Chondrocyte (in vitro differentiated cells): Measurements from ENCODE around the gene P4HA3. TPM values are rescaled to one million over a fixed set of nuclear protein-coding genes. Genes with fewer than 3 reads are reported as not detected.

Experiments
- DNase-seq: peaks from one replicate; pipeline ENCODE4 v3.0.0; 2021; ENCODE audit warnings: mixed read lengths, low spot score
- H3K27ac Mint-ChIP-seq: one replicate; pipeline ENCODE4 v1.8.0; 2021; ENCODE audit warnings: mild to moderate bottlenecking, moderate library complexity, mixed read lengths; ENCODE audit not compliant: unreplicated experiment
- H3K27me3 Mint-ChIP-seq: 2 replicates; pipeline ENCODE4 v1.8.0; 2021; ENCODE audit warnings: low read depth, mixed read lengths
- H3K36me3 Mint-ChIP-seq: 2 replicates; pipeline ENCODE4 v1.8.0; 2021; ENCODE audit warnings: low read depth, mixed read lengths
- H3K4me1 Mint-ChIP-seq: 2 replicates; pipeline ENCODE4 v1.8.0; 2021; ENCODE audit warnings: low read depth, mild to moderate bottlenecking, mixed read lengths
- H3K4me3 Mint-ChIP-seq: one replicate; pipeline ENCODE4 v1.8.0; 2021; ENCODE audit warnings: mild to moderate bottlenecking, moderate library complexity, mixed read lengths; ENCODE audit not compliant: unreplicated experiment
- H3K9me3 Mint-ChIP-seq: 2 replicates; pipeline ENCODE4 v1.8.0; 2021; ENCODE audit warnings: low read depth, mixed read lengths
- CTCF ChIP-seq: fragments of 200-600 bp; sonication (generic); IDR thresholded peaks from 2 replicates; pipeline ENCODE4 v1.5.0; 2021; ENCODE audit warnings: antibody characterized with exemption, mild to moderate bottlenecking, moderate library complexity
- total RNA-seq: library from RNA; stranded (reverse); gene quantifications from 3 replicates; pipeline ENCODE4 v1.2.1, GENCODE V29; 2021

The P4HA3 gene
- total RNA-seq, 1 donor from 2014 or later = 10.9 TPM

- no peak overlapping the region for H3K4me3 Mint-ChIP-seq
- H3K9me3 Mint-ChIP-seq = no peaks in the 10 kb centered on the region
- TF ChIP-seq CTCF = no peak
- peaks cover 26% of the 10 kb centered on the region for H3K4me1 Mint-ChIP-seq
- H3K36me3 Mint-ChIP-seq = peaks cover 16% of the 10 kb centered on the region
- peak overlapping the region; percentile 60 for H3K27ac Mint-ChIP-seq
- no peak for DNase-seq
- H3K27me3 Mint-ChIP-seq = no peaks in the 10 kb centered on the region
Observed at GRCh38 chr11:74257959-74258553, 53.4 kb downstream of the P4HA3 start.

- no peak for DNase-seq
- Mint-ChIP-seq H3K36me3 (peaks cover 18% of the 10 kb centered on the region), H3K27me3 (no peaks in the 10 kb centered on the region), H3K27ac (no peak overlapping the region), H3K9me3 (no peaks in the 10 kb centered on the region), H3K4me3 (no peak overlapping the region), H3K4me1 (peaks cover 26% of the 10 kb centered on the region)
- TF ChIP-seq CTCF = no peak
Observed at GRCh38 chr11:74256378-74257133, 54.9 kb downstream of the P4HA3 start.

- no peak overlapping the region for H3K27ac Mint-ChIP-seq
- TF ChIP-seq CTCF = peak; percentile 97
- H3K36me3 Mint-ChIP-seq = peaks cover 19% of the 10 kb centered on the region
- H3K4me1 Mint-ChIP-seq = peaks cover 26% of the 10 kb centered on the region
- H3K27me3 Mint-ChIP-seq = no peaks in the 10 kb centered on the region
- no peak for DNase-seq
- no peaks in the 10 kb centered on the region for H3K9me3 Mint-ChIP-seq
- H3K4me3 Mint-ChIP-seq = no peak overlapping the region
Observed at GRCh38 chr11:74255741-74256375, 55.6 kb downstream of the P4HA3 start.

GRCh38 chr11:74253361-74253760, 58.1 kb downstream of the P4HA3 start:
- Mint-ChIP-seq H3K4me3 (no peak overlapping the region), H3K27ac (no peak overlapping the region)

More at GRCh38 chr11:74253361-74253760, 58.1 kb downstream of the P4HA3 start:
- peaks cover 26% of the 10 kb centered on the region for H3K36me3 Mint-ChIP-seq
- peaks cover 25% of the 10 kb centered on the region for H3K4me1 Mint-ChIP-seq
- H3K27me3 Mint-ChIP-seq = no peaks in the 10 kb centered on the region
- DNase-seq = peak; percentile 68
- H3K9me3 Mint-ChIP-seq = no peaks in the 10 kb centered on the region
- no peak for TF ChIP-seq CTCF
